Breast epithelium (tissue), 4 donors: ENCODE measurements around the gene CNGA2. TPM values are rescaled to one million over a fixed set of nuclear protein-coding genes. Genes with fewer than 3 reads are reported as not detected.

Experiments used
- DNase-seq, 2 donors: peaks; one replicate each; pipeline ENCODE4 v3.0.0-alpha.2; 2019; ENCODE audit warnings: low spot score in 2 of 2
- H3K27ac ChIP-seq, 2 donors: fragments of 200-600 bp; sonication (generic) in 1 of 2; one replicate each; pipeline ENCODE4 v1.5.1; 2016 to 2019; ENCODE audit warnings: mild to moderate bottlenecking in 1 of 2
- H3K27me3 ChIP-seq, 2 donors: fragments of 200-600 bp; sonication (generic) in 1 of 2; one replicate each; pipeline versions ENCODE4 v1.5.1 to v1.6.0; 2017 to 2019; ENCODE audit warnings: control low read depth in 1 of 2, mild to moderate bottlenecking in 1 of 2
- H3K36me3 ChIP-seq: fragments of 200-600 bp; one replicate; pipeline ENCODE4 v1.5.1; 2019
- H3K4me1 ChIP-seq, 2 donors: fragments of 200-600 bp; sonication (generic); one replicate each; pipeline ENCODE4 v1.5.1; 2016 to 2019; ENCODE audit warnings: control low read depth in 1 of 2
- H3K4me3 ChIP-seq, 3 donors: fragments of 200-600 bp; sonication (generic); 1 replicate in 2 of 3; 2 replicates in 1 of 3; pipeline ENCODE4 v1.5.1; 2016 to 2019; ENCODE audit warnings: mild to moderate bottlenecking in 3 of 3, moderate library complexity in 2 of 3
- H3K9me3 ChIP-seq, 2 donors: fragments of 200-600 bp; sonication (generic) in 1 of 2; one replicate each; pipeline ENCODE4 v1.5.1; 2016 to 2019; ENCODE audit warnings: control low read depth in 1 of 2
- CTCF ChIP-seq, 3 donors: fragments of 450-650 bp; IDR thresholded peaks; one replicate each; pipeline ENCODE4 v1.5.1; 2016 to 2017; ENCODE audit warnings: antibody characterized with exemption in 3 of 3, mild to moderate bottlenecking in 3 of 3, moderate library complexity in 3 of 3
- POLR2A ChIP-seq: fragments of 450-650 bp; IDR thresholded peaks from one replicate; pipeline ENCODE4 v1.6.1; 2016; ENCODE audit warnings: antibody characterized with exemption, mild to moderate bottlenecking, moderate library complexity
- POLR2AphosphoS5 ChIP-seq, 3 donors: sonication (generic); formaldehyde crosslinking; IDR thresholded peaks; one replicate each; pipeline ENCODE4 v1.6.1; 2017; ENCODE audit warnings: antibody characterized with exemption in 3 of 3
- intact Hi-C: fragments of 100-400 bp; cut with DNase I; formaldehyde crosslinking; loops from one replicate; pipeline ENCODE4 v1.15.1; 2023; ENCODE audit warnings: low total_unique reads
- total RNA-seq, 3 donors: library from RNA; depleted of rRNA; stranded (reverse); fragments of >200 nt; gene quantifications; one replicate each; pipeline ENCODE4 v1.1.0, GENCODE V29; 2016

CNGA2 gene
- total RNA-seq, 3 donors from 2014 or later: not detected

- no peaks in the 10 kb centered on the region for H3K36me3 ChIP-seq
- TF ChIP-seq POLR2A (no peak), POLR2AphosphoS5 (IDR thresholded peaks at IDR 0.05) (no peak), CTCF (IDR thresholded peaks at IDR 0.05) (no peak)
- H3K9me3 ChIP-seq: no peaks in the 10 kb centered on the region
- peaks cover 0 to 27% of the 10 kb centered on the region in 2 donors for H3K27me3 ChIP-seq
- intact Hi-C loops: no loop called here
- H3K27ac ChIP-seq: no peak overlapping the region
- DNase-seq: no peak
- H3K4me3 ChIP-seq: no peak overlapping the region
- H3K4me1 ChIP-seq: no peaks in the 10 kb centered on the region
Measured at GRCh38 chrX:151776936-151777335, 42.4 kb downstream of the CNGA2 start.

- H3K9me3 ChIP-seq: no peaks in the 10 kb centered on the region
- H3K4me1 ChIP-seq: no peaks in the 10 kb centered on the region
- no peak for DNase-seq
- H3K27me3 ChIP-seq: peaks cover 0 to 30% of the 10 kb centered on the region in 2 donors
- H3K4me3 ChIP-seq: no peak overlapping the region
- intact Hi-C loops: no loop called here
- H3K27ac ChIP-seq: no peak overlapping the region
- H3K36me3 ChIP-seq: no peaks in the 10 kb centered on the region
- TF ChIP-seq CTCF (IDR thresholded peaks at IDR 0.05) (no peak), POLR2A (no peak), POLR2AphosphoS5 (IDR thresholded peaks at IDR 0.05) (no peak)
Measured at GRCh38 chrX:151779258-151779657, 44.7 kb downstream of the CNGA2 start.

- intact Hi-C loops: no loop called here
- no peaks in the 10 kb centered on the region for H3K9me3 ChIP-seq
- no peak overlapping the region for H3K27ac ChIP-seq
- no peaks in the 10 kb centered on the region for H3K4me1 ChIP-seq
- no peak overlapping the region for H3K4me3 ChIP-seq
- peaks cover 0 to 28% of the 10 kb centered on the region in 2 donors for H3K27me3 ChIP-seq
- TF ChIP-seq POLR2AphosphoS5 (IDR thresholded peaks at IDR 0.05) (no peak), POLR2A (no peak), CTCF (IDR thresholded peaks at IDR 0.05) (no peak)
- DNase-seq: no peak
- H3K36me3 ChIP-seq: no peaks in the 10 kb centered on the region
Measured at GRCh38 chrX:151780621-151781020, 46.1 kb downstream of the CNGA2 start.

- peak overlapping the region; percentile 0 to 37 for H3K27ac ChIP-seq
- DNase-seq: peak; percentile 50 to 63
Measured at GRCh38 chrX:151789179-151789800, 54.7 kb downstream of the CNGA2 start.

More at GRCh38 chrX:151789179-151789800, 54.7 kb downstream of the CNGA2 start:
- TF ChIP-seq CTCF (IDR thresholded peaks at IDR 0.05) (no peak), POLR2A (no peak), POLR2AphosphoS5 (IDR thresholded peaks at IDR 0.05) (no peak)
- Histone ChIP-seq H3K4me1 (no peaks in the 10 kb centered on the region), H3K9me3 (no peaks in the 10 kb centered on the region), H3K4me3 (no peak overlapping the region), H3K36me3 (no peaks in the 10 kb centered on the region), H3K27me3 (peaks cover 0 to 19% of the 10 kb centered on the region in 2 donors)
- intact Hi-C loops: no loop called here
